Neural crest cell (in vitro differentiated cells): ENCODE data around the gene CCDC74B. TPM values are rescaled to one million over a fixed set of nuclear protein-coding genes. Genes with fewer than 3 reads are reported as not detected.
"Not testable (repeated sequence)": the region's sequence is repeated elsewhere in the genome, so short reads cannot be mapped to it uniquely, and the experiment has no call there.

Experiments
- DNase-seq: peaks from one replicate; pipeline ENCODE4 v3.0.0; 2021; ENCODE audit warnings: low read depth, mixed read lengths, low spot score
- H3K27ac Mint-ChIP-seq: one replicate; pipeline ENCODE4 v1.8.0; 2021; ENCODE audit warnings: mild to moderate bottlenecking, mixed read lengths; ENCODE audit not compliant: unreplicated experiment
- H3K27me3 Mint-ChIP-seq: 2 replicates; pipeline ENCODE4 v1.8.0; 2021; ENCODE audit warnings: low read depth, mild to moderate bottlenecking, mixed read lengths
- H3K36me3 Mint-ChIP-seq: 2 replicates; pipeline ENCODE4 v1.8.0; 2021; ENCODE audit warnings: low read depth, mild to moderate bottlenecking, mixed read lengths
- H3K4me1 Mint-ChIP-seq: 2 replicates; pipeline ENCODE4 v1.8.0; 2021; ENCODE audit warnings: mixed read lengths
- H3K4me3 Mint-ChIP-seq: one replicate; pipeline ENCODE4 v1.8.0; 2021; ENCODE audit warnings: mild to moderate bottlenecking, mixed read lengths
- H3K9me3 Mint-ChIP-seq: 2 replicates; pipeline ENCODE4 v1.8.0; 2021; ENCODE audit warnings: mixed read lengths
- CTCF ChIP-seq: fragments of 200-600 bp; sonication (generic); conservative IDR thresholded peaks from 2 replicates; pipeline ENCODE4 v1.5.0; 2021; ENCODE audit warnings: antibody characterized with exemption, mild to moderate bottlenecking
- long read RNA-seq: library from polyadenylated mRNA; unstranded; transcript quantifications from one replicate; pipeline ENCODE4 v2.0.0, GENCODE V29; 2020
- total RNA-seq: library from RNA; stranded (reverse); gene quantifications from 2 replicates; pipeline ENCODE4 v1.2.1, GENCODE V29; 2021

The CCDC74B gene
- 12.6 and 13.9 TPM in 2 replicates for total RNA-seq
- long read RNA-seq, partial matches to known transcripts: 0 of 1 reads
- long read RNA-seq, other reads (novel, unspliced or antisense): 0 of 1 reads

- Mint-ChIP-seq H3K27ac (peak within 1 kb of the TSS; percentile 71), H3K4me3 (peak within 1 kb of the TSS; percentile 92)
- H3K36me3 Mint-ChIP-seq, H3K27me3 Mint-ChIP-seq, H3K9me3 Mint-ChIP-seq, H3K4me1 Mint-ChIP-seq: not testable (repeated sequence)
- DNase-seq: peak; percentile 58
Observed at GRCh38 chr2:130145006-130145414, at the start of gene CCDC74B. TSS of gene CCDC74B (minus strand) at chr2:130145112. CDS start at chr2:130144996, 116 bp downstream.

- not testable (repeated sequence) for DNase-seq, H3K4me1 Mint-ChIP-seq, H3K9me3 Mint-ChIP-seq, H3K27me3 Mint-ChIP-seq, H3K36me3 Mint-ChIP-seq, H3K4me3 Mint-ChIP-seq, H3K27ac Mint-ChIP-seq
Observed at GRCh38 chr2:130193824-130194223, 48.9 kb upstream of the CCDC74B start.

- H3K27ac Mint-ChIP-seq, DNase-seq, H3K27me3 Mint-ChIP-seq, H3K36me3 Mint-ChIP-seq, H3K9me3 Mint-ChIP-seq, H3K4me3 Mint-ChIP-seq, H3K4me1 Mint-ChIP-seq: not testable (repeated sequence)
Observed at GRCh38 chr2:130192451-130192850, 47.5 kb upstream of the CCDC74B start.

GRCh38 chr2:130191319-130191718 lies 46.4 kb upstream of the CCDC74B start:
- not testable (repeated sequence) for DNase-seq, H3K9me3 Mint-ChIP-seq, H3K27ac Mint-ChIP-seq, H3K4me1 Mint-ChIP-seq, H3K4me3 Mint-ChIP-seq, H3K36me3 Mint-ChIP-seq, H3K27me3 Mint-ChIP-seq

- no peak for TF ChIP-seq CTCF
- DNase-seq: no peak
- H3K36me3 Mint-ChIP-seq: peaks cover 6% of the 10 kb centered on the region
- H3K27me3 Mint-ChIP-seq: no peaks in the 10 kb centered on the region
- no peaks in the 10 kb centered on the region for H3K4me1 Mint-ChIP-seq
- no peaks in the 10 kb centered on the region for H3K9me3 Mint-ChIP-seq
- H3K4me3 Mint-ChIP-seq: no peak overlapping the region
- peak overlapping the region; percentile 43 for H3K27ac Mint-ChIP-seq
Observed at GRCh38 chr2:130190237-130190636, 45.3 kb upstream of the CCDC74B start.

- not testable (repeated sequence) for DNase-seq, H3K27me3 Mint-ChIP-seq, H3K4me3 Mint-ChIP-seq, H3K9me3 Mint-ChIP-seq, H3K4me1 Mint-ChIP-seq, H3K36me3 Mint-ChIP-seq, H3K27ac Mint-ChIP-seq
Observed at GRCh38 chr2:130188958-130189357, 44.0 kb upstream of the CCDC74B start.

GRCh38 chr2:130187859-130188792 lies 43.2 kb upstream of the CCDC74B start:
- not testable (repeated sequence) for DNase-seq, H3K9me3 Mint-ChIP-seq, H3K27ac Mint-ChIP-seq, H3K36me3 Mint-ChIP-seq, H3K27me3 Mint-ChIP-seq
- peak overlapping the region; percentile 34 for H3K4me3 Mint-ChIP-seq
- peaks cover 11% of the 10 kb centered on the region for H3K4me1 Mint-ChIP-seq

GRCh38 chr2:130187268-130187667 lies 42.4 kb upstream of the CCDC74B start:
- Mint-ChIP-seq H3K9me3 (no peaks in the 10 kb centered on the region), H3K27me3 (no peaks in the 10 kb centered on the region), H3K36me3 (peaks cover 3% of the 10 kb centered on the region), H3K4me3 (peak overlapping the region; percentile 34), H3K4me1 (peaks cover 13% of the 10 kb centered on the region), H3K27ac (no peak overlapping the region)
- no peak for TF ChIP-seq CTCF
- DNase-seq: no peak
